Measurements from ENCODE around the gene SPSB1.

The SPSB1 gene

DNA sequence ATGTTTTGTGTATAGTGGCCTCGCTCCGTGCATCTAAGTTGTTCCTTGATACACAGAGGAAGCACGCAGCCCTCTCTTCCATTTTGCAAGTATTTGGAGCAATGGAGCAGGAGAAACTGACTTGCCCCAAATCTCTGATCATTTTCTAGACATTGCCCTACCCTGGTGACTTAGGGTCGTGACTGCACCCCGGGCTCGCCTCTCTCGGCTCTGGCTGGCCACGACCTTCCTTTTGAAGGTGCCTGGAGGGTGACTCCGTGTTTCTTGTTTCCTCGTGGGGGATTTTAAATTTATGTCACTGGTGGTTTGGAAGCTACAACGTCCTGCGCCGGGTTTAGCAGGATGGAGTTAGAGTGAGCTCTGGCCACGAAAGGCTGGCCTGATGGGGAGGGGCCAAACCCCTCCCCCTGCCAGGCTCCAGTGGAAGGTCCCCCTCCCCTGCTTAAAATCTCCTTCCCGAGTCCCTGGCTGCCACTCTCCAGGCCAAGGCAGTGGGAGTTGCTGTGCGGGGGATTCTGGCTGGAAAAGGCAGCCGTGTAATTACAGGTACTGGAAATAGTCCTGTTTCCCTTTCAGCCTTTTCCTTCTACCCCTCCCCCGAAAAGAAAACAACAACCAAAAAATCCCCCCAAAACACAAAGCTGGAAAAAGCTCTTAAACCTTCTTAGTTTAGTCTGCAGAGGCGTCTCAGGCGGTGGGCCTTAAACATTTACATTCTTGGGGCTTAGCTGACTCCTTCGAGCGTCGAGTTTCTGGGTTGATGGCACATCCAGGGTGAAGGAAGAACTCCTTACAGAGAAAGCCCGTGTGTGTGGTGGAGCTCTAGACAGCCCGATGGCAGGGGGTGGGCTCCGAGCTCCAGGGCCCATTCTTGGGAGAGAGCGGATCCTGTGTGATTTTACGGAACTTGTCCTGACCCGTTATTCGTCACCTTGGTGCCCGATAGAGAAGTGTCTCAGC, 28.1 kb downstream of the SPSB1 start:
- no peak for DNase-seq

- no peak for DNase-seq
Measured at GRCh38 chr1:9321480-9321849, 28.8 kb downstream of the SPSB1 start.

DNA sequence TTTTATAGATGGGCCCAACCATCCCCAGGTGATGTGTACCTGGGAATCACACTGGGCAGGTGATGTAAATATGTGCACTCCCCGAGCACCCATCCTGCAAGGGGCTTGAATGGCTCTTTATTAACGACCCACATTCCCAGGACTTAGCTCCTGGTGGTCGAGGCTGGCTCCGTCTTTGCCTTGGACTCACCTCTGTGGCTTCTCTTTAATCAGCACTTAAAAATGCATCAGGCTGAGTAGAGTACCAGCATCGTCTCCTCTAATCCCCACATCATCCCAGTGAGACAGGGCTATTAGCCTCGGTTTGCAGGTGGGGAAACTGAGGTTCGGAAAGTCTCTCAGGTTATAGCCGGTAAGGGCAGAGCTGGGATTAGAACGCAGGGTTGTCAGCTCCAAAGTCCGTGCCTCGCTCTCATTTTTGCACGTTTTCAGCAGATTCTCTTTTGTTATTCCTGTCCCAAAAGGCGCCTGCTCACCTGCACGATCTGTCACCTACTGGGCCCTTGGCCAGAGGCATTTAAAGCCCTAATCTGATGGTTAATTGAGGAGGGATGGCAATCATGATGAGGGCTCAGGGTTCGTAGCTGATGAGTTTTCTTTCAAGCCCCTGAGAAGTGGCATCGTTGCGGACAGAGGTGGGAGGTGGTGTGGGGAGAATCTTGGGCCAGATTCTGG, 29.4 kb downstream of the SPSB1 start:
- no peak for DNase-seq

- DNase-seq, result no peak
Measured at GRCh38 chr1:9322661-9323244, 30.1 kb downstream of the SPSB1 start.

DNA sequence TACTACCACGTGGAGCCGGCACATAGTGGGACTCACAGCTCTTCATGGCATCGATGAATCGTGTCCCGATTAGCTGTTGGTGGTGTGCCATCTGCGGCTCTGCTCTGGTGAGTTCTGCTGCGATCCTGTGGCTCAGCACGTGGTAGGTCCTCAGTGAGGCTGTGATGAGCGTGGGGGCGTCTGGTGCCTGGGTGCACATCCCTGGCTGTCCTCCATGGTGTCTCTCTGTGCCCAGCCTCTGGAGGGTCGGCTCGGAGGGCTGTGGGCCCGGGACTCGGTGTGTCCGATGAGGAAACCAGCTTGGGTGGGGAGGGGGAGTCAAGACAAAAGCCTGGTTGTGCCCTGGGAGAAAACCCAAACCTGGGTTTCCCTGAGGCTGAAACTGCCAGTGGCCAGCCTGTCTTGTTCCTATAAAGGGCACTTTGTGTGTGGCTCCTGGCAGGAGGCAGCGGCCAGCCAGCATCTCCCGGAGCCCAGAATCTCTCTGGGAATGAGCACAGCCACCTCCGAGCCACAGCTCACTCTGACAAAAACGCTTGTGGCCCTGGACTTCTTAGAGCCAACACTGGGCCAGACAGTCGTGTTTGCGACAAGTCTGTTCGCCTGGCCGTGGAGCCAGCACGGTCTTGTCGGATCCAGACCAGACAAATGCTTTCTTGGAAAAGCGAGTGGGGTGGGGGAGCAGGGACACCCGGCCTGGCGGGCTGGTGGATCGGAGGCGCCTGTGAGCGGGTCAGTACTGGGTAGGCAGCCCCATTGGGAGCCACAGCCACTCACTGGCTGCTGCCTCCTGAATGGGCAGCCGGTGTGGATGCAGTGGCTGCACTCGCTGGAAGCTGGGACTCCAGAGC, 31.8 kb downstream of the SPSB1 start:
- no peak for DNase-seq

DNA sequence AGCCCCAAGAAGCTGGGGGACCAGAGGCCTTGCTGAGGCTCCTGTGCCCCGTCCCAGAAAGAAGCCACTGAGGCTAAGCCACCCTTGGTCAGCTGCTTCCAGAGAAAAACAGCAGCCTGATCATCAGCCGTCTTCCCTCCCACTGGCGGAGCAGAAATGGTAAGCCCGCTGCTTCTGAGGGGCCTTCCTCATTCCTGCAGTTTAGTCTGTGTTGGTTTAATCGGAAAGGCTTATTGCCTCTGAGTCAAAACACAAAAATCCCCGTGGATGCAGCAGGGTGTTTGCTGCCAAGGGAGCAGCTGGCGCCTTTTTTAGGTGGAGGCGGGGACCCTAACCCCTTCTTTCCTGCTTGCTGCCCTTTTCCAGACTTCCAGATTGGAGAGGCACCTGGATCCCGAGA, 33.9 kb downstream of the SPSB1 start:
- no peak for DNase-seq

DNA sequence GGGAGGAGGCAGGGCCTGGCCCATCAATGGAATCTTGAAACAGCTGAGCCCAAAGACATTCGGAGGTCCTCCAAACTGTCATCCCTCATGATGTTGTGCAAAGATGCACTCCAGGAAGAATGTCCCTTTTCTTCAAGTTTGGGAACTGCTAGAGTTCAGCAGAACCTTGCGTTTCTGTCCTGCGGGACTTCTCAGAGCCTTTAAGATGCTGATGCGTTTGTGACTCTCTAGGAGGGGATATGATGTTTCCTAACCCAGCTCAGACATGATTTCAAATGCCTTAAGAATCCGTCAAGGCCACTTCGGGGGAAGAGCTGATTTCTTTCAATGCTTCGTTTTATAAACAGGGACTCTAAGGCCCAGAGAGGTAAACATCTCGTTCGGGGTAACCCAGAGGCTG, 35.5 kb downstream of the SPSB1 start:
- DNase-seq, result no peak

DNA sequence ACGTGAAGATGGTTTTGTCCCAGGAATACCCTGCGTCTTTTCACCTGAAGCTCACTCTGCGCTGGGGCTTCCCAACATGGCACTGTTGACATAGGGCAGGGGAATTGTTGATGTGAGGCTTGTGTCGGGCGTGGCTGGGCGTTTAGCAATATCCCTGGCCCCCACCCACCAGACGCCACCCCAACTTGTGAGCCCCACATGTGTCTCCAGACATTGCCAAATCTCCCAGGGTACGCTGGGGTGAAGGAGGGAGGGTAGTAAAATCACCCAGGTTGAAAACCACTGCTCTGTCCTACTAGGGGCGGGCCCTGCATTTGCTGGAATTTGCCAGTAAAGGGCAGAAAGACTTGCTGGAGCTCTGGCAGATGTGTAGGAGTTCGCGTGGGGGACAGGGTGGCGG, 36.0 kb downstream of the SPSB1 start:
- DNase-seq, result no peak

DNA sequence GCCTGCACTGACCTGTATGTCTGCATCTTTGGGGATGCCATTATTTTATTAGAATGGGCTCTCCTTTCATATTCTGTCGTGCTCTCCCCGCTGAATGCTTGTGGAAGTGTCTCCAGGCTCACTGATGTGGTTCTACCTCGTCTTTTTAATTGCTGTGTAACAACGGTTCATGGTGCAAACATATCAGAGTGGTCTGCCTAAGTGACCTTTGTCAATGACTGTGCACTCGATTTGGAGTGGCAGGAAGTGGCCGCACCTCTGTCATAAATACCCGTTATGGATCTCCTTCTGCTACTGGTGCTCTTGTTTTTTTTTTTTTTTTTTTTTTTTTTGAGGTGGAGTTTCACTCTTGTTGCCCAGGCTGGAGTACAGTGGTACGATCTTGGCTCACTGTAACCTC, 38.3 kb downstream of the SPSB1 start:
- DNase-seq, result no peak

DNA sequence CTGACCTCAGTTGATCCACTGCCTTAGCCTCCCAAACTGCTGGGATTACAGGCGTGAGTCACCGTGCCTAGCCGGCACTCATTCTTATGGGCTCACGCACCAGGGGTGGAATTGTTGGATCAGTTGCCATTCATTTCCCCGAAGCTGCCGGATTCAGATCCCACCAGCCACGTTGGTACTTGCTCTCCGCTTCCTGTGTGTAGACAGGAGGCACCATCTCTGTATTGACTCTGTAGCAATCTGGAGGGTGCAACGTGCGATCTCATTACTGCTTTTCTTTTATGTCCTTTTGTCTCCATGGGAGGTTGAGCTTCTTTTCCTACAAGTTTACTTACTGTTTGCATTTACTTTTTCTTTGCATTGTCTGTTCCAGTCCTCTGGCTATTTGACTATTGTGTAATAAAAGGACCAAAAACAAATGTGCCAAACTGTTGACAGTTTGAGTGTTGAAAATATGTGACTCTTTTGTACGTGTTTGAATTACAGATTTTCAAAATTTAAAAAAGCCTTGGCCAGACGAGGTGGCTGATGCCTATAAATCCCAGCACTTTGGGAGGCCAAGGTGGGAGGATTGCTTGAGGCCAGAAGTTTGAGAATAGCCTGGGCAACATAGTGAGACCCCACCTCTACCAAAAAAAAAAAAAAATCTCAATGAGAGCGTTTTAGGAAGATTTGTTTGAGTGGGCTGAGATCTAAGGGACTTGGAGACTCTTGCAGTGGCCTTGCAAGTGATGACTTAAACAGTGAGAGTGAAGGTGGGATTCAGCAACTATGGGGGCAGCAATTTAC, 39.1 kb downstream of the SPSB1 start:
- no peak for DNase-seq

DNA sequence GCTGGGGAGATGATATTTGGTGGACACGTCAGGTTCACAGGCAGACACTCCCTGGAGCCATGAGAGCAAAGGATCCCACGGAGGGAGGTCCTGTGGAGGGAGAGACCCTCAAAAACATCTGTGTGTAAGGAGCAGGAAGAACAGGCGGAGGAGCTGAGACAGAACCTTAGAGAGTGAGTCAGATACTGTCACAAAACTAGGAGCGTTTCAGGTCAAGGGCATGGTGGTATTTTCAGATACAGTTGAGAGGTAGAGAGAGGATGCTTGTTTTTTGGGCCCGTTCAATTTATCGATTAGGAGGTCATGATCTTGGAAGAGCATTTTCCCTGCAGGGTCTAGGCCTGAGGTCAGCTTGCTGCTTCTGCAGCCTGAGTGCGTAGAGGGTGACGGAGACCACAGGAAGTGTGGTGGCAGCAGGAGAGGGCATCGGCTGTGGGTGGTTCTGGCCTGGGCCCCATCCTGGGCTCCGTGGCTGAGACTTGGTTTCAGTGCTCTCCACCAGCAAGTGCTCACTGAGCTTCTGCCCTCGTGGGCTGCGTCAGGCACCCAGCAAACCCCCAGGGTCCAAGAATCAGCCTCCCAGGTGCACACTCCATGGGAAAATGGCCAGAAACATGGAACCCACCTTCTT, 39.9 kb downstream of the SPSB1 start:
- DNase-seq, result no peak

DNA sequence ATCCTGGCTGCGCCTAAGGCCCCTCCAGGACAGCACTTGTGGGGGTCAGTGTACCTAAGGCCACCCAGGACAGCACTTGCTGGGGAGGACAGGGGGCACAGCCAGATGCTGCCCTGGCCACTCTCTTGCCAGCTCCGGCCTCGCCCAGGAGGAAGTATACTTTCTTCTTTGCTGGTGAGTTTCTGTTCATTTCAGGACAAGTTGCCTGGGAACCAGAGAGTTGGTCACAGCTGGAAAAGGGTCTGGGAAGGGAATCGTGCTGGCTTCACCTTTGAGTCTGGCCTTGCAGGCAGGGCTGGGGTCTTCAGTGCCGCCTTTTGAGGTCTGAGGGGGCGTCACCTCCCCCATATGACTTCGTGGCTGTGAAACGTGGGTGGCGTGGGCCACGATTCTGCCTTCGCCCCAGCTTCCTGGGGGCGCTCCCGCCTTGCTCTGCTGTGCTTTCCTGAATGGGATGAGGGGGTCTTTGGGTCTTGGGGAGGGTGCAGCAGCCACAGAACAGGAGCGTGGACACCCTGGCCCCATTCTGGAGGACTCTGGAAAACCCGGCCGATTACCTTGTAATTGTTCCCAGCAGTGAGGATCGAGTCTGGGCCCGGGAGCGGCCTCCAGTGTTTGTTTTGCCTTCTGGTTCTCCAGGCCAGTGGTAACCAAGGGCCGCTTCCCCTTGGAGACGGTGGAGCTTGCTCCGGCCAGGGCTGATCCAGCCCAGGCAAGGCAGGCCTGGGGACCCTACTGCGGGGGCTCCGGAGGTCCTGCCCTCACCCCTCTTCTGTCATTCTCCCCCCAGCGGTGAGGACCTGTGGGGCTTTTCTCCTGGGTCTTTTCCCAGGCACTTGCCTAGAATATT, 45.9 kb downstream of the SPSB1 start:
- no peak for DNase-seq

DNA sequence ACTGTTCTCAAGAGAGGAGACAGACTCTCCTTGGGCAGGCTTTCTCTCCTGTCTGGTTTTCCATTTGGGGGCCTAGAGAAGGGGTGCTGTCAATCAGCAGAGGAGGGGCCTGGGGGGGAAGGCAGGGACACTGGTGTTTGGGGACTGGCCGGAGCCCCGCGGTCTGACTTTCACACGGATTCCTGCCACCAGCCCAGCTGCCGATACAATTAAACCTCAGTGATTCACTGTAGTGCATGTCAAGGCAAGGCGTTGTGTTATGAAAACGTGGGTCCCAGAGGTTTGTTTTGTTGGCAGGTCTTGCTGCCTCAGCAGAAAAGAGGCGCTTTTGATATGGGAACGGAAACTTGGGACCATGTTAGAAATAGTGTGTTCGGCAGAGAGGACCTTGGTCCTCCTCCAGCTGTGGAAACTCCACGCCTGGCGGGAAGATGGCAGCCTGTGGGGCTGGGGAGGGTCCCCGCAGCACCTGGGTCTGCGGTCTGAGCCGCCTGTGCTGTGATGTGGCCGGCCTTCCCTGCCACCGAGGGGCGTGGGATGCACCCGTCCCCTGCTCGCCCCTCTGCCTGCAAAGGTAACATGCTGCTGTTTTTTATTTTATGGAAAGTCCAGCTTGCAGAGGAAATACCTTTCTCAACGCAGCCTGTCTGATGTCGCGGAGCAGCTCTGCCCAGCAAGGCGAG, 47.6 kb downstream of the SPSB1 start:
- no peak for DNase-seq

GRCh38 chr1:9340864-9341263, 48.2 kb downstream of the SPSB1 start:
- no peak for DNase-seq

- DNase-seq, result no peak
Measured at GRCh38 chr1:9341301-9341845, 48.7 kb downstream of the SPSB1 start.

- DNase-seq, result no peak
Measured at GRCh38 chr1:9343269-9343668, 50.6 kb downstream of the SPSB1 start.

DNA sequence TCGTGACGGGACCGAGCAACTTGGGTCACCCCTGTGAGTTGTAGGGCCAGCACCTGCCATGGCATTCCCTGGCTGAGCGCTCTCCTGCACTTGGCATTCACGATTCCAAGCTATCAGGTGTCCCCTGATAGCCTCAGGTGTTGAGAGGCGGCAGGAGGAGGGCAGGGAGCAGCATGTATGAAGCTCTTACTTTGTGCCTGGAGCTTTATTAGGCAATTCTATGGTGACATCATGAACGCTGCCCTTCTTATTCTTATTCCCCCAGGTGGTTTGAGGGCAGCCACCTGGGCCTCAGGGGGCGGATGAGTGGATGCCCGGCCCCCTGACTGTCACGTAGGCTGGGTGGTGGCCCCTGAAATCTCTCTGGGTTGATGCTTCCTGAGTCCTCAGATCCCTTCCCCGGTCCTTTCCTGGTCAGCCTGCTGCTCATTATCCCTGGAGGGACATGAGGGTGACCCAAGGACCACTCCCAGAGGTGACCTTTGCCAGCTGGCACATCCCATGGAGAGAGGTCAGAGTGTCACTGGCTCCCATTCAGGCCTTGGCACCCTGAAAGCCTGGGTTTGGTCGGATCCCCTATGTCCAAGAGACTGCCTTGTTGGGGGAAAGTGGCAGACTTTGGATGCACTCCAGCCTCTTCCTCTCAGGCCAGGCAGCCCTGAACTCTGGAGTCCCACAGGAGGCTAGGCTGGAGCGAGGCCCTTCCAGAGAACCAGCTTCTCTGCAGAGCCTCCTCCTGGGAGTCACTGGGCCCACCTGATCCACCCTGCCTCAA, 51.9 kb downstream of the SPSB1 start:
- no peak for DNase-seq

- no peak for DNase-seq
Measured at GRCh38 chr1:9345471-9345870, 52.8 kb downstream of the SPSB1 start.

GRCh38 chr1:9345922-9346321, 53.2 kb downstream of the SPSB1 start:
- no peak for DNase-seq

All from activated gamma-delta T cell treated with Interleukin-2 at 50 U/mL for 16 hours (primary cell).